ENCODE measurements around the gene KCNMB1. TPM values are rescaled to one million over a fixed set of nuclear protein-coding genes. Genes with fewer than 3 reads are reported as not detected.

KCNMB1 gene
- total RNA-seq, 1 donor from 2014 or later, result 2.5 TPM

- peak; percentile 62 to 63 for ATAC-seq
- no peak overlapping the region for H3K4me3 ChIP-seq
Measured at GRCh38 chr5:170333161-170333910, 55.8 kb downstream of the KCNMB1 start.

DNA sequence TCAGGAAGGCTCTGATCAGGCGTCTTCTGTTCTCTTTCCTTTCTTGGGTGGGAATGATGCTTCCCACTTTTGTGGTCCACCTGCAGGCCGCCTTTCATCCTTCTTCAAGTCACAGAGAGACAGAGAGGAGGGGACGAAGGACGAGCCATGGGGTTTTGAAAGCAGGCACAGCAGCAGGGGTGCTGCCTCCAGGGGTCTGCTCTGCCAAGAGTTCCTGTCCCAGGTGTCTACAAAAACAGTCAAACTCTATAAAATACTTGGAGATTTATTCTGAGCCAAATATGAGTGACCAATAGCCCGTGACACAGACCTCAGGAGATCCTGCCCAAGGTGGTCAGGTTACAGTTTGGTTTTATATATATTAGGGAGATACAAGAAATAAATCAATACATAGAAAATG lies 57.1 kb downstream of the KCNMB1 start:
- no peak for ATAC-seq
- DNase-seq, result no peak
- Histone ChIP-seq H3K9me3 (no peaks in the 10 kb centered on the region), H3K4me1 (peaks cover 66% of the 10 kb centered on the region), H3K27ac (peak overlapping the region; percentile 75), H3K36me3 (no peaks in the 10 kb centered on the region), H3K4me3 (no peak overlapping the region), H3K27me3 (ENCODE audit: low read depth) (no peaks in the 10 kb centered on the region)
- intact Hi-C loops (cut with DNase I), result no loop called here
- TF ChIP-seq, protein P1, sequence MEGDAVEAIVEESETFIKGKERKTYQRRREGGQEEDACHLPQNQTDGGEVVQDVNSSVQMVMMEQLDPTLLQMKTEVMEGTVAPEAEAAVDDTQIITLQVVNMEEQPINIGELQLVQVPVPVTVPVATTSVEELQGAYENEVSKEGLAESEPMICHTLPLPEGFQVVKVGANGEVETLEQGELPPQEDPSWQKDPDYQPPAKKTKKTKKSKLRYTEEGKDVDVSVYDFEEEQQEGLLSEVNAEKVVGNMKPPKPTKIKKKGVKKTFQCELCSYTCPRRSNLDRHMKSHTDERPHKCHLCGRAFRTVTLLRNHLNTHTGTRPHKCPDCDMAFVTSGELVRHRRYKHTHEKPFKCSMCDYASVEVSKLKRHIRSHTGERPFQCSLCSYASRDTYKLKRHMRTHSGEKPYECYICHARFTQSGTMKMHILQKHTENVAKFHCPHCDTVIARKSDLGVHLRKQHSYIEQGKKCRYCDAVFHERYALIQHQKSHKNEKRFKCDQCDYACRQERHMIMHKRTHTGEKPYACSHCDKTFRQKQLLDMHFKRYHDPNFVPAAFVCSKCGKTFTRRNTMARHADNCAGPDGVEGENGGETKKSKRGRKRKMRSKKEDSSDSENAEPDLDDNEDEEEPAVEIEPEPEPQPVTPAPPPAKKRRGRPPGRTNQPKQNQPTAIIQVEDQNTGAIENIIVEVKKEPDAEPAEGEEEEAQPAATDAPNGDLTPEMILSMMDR (IDR thresholded peaks at IDR 0.05), result no peak

More at GRCh38 chr5:170333161-170333910, 55.8 kb downstream of the KCNMB1 start:
- Histone ChIP-seq H3K27me3 (ENCODE audit: low read depth) (no peaks in the 10 kb centered on the region), H3K4me1 (peaks cover 72% of the 10 kb centered on the region), H3K9me3 (no peaks in the 10 kb centered on the region), H3K27ac (peak overlapping the region; percentile 33), H3K36me3 (no peaks in the 10 kb centered on the region)
- TF ChIP-seq, protein P1 (IDR thresholded peaks at IDR 0.05), result no peak
- intact Hi-C loops (cut with DNase I), result no loop called here
- peak; percentile 67 for DNase-seq

- peak overlapping the region; percentile 25 for H3K4me3 ChIP-seq
- intact Hi-C loops (cut with DNase I), result no loop called here
- H3K36me3 ChIP-seq, result no peaks in the 10 kb centered on the region
- no peaks in the 10 kb centered on the region for H3K27me3 ChIP-seq (ENCODE audit: low read depth)
- TF ChIP-seq, protein P1 (IDR thresholded peaks at IDR 0.05), result no peak
- peaks cover 52% of the 10 kb centered on the region for H3K4me1 ChIP-seq
- DNase-seq (no peak), ATAC-seq (no peak)
- H3K9me3 ChIP-seq, result no peaks in the 10 kb centered on the region
- H3K27ac ChIP-seq, result peak overlapping the region; percentile 79
Measured at GRCh38 chr5:170330568-170331054, 58.6 kb downstream of the KCNMB1 start.

DNA sequence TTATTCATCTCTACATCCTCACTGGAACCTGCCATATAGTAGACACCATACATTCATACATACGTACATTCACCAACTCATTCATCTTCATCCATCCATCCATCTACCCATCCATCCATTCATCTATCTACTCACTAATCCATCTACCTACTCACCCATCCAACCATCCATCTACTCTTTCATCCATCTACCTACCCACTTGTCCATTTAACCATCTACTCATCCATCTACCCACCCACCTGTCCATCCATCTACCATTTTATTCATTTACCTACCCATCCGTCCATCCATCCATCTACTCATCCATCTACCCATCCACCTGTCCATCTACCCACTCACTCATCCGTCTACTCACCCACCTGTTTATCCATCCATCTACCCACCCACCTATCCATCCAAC lies 59.6 kb downstream of the KCNMB1 start:
- intact Hi-C loops (cut with DNase I), result no loop called here
- TF ChIP-seq, protein P1 (IDR thresholded peaks at IDR 0.05), result no peak
- DNase-seq (no peak), ATAC-seq (no peak)
- no peaks in the 10 kb centered on the region for H3K9me3 ChIP-seq
- H3K27me3 ChIP-seq (ENCODE audit: low read depth), result no peaks in the 10 kb centered on the region
- no peaks in the 10 kb centered on the region for H3K36me3 ChIP-seq
- no peak overlapping the region for H3K4me3 ChIP-seq
- H3K4me1 ChIP-seq, result peaks cover 45% of the 10 kb centered on the region
- no peak overlapping the region for H3K27ac ChIP-seq

DNA sequence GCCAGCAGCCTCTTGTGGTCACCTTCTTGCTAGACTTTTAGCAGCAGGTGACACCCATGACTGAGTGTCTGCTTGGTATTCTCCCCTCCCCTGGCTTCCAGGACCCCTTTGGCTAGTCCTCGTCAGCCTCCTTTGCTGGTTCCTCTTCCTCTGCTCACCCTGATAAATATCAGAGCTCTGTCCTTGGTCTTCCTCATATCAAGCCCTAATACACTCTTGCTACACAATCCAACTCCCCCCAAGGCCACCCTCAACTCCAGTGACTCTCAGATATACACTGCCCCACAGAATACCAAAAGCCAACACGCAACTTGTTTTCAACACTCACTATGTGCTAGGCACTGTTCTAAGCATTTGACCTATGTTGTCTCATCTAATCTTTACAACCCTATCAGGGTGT lies 61.3 kb downstream of the KCNMB1 start:
- TF ChIP-seq, protein P1 (IDR thresholded peaks at IDR 0.05), result no peak
- H3K27ac ChIP-seq, result no peak overlapping the region
- H3K4me1 ChIP-seq, result peaks cover 28% of the 10 kb centered on the region
- no peak overlapping the region for H3K4me3 ChIP-seq
- intact Hi-C loops (cut with DNase I), result no loop called here
- H3K9me3 ChIP-seq, result no peaks in the 10 kb centered on the region
- H3K36me3 ChIP-seq, result no peaks in the 10 kb centered on the region
- no peaks in the 10 kb centered on the region for H3K27me3 ChIP-seq (ENCODE audit: low read depth)
- ATAC-seq, result peak in 1 of 2 donors; percentile 23
- DNase-seq, result no peak
